GM23338 (cell line): ENCODE measurements around the gene HSFX1.
"Not testable (repeated sequence)": the region's sequence is repeated elsewhere in the genome, so short reads cannot be mapped to it uniquely, and the experiment has no call there.

Experiments
- CTCF ChIP-seq, 2 experiments: fragments of 200-600 bp in 1 of 2; sonication (generic) in 1 of 2; conservative IDR thresholded peaks; 2 replicates each; pipeline versions ENCODE4 v1.5.1 to v1.6.1; 2016 to 2017; ENCODE audit warnings: antibody characterized with exemption in 2 of 2, low read depth in 2 of 2, mild to moderate bottlenecking in 2 of 2, moderate library complexity in 1 of 2
- EZH2 ChIP-seq: fragments of 200-600 bp; sonication (generic); IDR thresholded peaks from one replicate; pipeline ENCODE4 v1.8.0; 2017; ENCODE audit warnings: antibody characterized with exemption, mild to moderate bottlenecking, low read depth; ENCODE audit not compliant: unreplicated experiment
- POLR2AphosphoS5 ChIP-seq: IDR thresholded peaks from 2 replicates; pipeline ENCODE4 v1.6.1; 2016; ENCODE audit warnings: antibody characterized with exemption, low read depth
- REST ChIP-seq: IDR thresholded peaks from one replicate; pipeline ENCODE4 v1.6.1; 2018; ENCODE audit warnings: antibody characterized with exemption; ENCODE audit not compliant: unreplicated experiment

- not testable (repeated sequence) for TF ChIP-seq CTCF (conservative IDR thresholded peaks at IDR 0.05; ENCODE audit: low read depth in 2 of 2); EZH2; REST; POLR2AphosphoS5
Measured at GRCh38 chrX:149727308-149727707, 46.6 kb upstream of the HSFX1 start.
